ENCODE results near the gene C20orf204. TPM values are rescaled to one million over a fixed set of nuclear protein-coding genes. Genes with fewer than 3 reads are reported as not detected.

Gene C20orf204
- total RNA-seq, 1 donor from 2014 or later, result 3.0 TPM

DNA sequence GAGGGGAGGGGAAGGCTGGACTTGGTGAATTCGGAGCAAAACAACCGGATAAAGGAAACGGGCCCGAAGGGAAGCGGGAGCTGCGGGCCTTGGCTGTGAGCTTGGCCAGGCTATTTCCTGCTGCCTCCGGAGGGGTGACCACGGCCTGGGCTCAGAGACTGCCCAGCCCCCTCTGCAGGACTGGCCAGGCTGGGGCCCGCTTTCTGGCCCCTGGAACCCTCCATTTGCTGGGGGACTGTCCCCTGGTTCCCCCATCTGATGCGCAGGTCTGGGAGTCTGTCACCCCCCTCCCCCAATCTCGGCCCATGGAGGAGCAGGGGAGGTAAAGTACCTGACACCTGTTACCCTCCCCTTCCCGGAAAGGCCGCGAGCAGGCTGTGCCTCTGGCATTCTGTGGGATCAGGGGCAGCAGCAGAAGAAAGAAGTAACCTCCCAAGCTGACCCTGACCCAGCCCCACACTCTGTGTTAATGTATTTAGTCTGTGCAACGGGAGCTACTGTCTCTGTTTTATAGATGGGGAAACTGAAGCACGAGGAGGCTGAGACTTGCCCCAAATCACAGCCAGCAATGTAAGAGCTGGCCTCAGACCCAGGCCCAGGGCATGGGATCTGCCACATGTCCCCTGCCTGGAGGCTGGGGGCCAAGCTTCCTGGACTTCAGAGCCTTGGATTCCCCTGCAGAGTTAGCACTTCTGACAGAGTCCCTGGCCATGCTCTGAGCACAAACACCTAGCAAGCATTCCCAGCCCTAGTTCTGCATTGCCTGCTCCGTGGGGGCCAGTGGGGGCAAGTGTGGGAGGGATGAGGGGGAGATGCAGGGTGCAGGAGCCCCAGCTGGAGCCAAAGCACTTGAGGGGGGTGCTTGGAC is 3.5 kb downstream of the C20orf204 start:
- peak overlapping the region; percentile 79 for H3K4me3 Mint-ChIP-seq
- peak overlapping the region; percentile 89 for H3K27ac Mint-ChIP-seq
- H3K36me3 Mint-ChIP-seq, result no peaks in the 10 kb centered on the region
- DNase-seq (ENCODE audit: extremely low spot score, unreplicated experiment), result no peak
- TF ChIP-seq, protein P1, sequence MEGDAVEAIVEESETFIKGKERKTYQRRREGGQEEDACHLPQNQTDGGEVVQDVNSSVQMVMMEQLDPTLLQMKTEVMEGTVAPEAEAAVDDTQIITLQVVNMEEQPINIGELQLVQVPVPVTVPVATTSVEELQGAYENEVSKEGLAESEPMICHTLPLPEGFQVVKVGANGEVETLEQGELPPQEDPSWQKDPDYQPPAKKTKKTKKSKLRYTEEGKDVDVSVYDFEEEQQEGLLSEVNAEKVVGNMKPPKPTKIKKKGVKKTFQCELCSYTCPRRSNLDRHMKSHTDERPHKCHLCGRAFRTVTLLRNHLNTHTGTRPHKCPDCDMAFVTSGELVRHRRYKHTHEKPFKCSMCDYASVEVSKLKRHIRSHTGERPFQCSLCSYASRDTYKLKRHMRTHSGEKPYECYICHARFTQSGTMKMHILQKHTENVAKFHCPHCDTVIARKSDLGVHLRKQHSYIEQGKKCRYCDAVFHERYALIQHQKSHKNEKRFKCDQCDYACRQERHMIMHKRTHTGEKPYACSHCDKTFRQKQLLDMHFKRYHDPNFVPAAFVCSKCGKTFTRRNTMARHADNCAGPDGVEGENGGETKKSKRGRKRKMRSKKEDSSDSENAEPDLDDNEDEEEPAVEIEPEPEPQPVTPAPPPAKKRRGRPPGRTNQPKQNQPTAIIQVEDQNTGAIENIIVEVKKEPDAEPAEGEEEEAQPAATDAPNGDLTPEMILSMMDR (conservative IDR thresholded peaks at IDR 0.05), result no peak
- no peaks in the 10 kb centered on the region for H3K9me3 Mint-ChIP-seq
- peaks cover 2% of the 10 kb centered on the region for H3K4me1 Mint-ChIP-seq (ENCODE audit: unreplicated experiment)
- peaks cover 60% of the 10 kb centered on the region for H3K27me3 Mint-ChIP-seq

DNA sequence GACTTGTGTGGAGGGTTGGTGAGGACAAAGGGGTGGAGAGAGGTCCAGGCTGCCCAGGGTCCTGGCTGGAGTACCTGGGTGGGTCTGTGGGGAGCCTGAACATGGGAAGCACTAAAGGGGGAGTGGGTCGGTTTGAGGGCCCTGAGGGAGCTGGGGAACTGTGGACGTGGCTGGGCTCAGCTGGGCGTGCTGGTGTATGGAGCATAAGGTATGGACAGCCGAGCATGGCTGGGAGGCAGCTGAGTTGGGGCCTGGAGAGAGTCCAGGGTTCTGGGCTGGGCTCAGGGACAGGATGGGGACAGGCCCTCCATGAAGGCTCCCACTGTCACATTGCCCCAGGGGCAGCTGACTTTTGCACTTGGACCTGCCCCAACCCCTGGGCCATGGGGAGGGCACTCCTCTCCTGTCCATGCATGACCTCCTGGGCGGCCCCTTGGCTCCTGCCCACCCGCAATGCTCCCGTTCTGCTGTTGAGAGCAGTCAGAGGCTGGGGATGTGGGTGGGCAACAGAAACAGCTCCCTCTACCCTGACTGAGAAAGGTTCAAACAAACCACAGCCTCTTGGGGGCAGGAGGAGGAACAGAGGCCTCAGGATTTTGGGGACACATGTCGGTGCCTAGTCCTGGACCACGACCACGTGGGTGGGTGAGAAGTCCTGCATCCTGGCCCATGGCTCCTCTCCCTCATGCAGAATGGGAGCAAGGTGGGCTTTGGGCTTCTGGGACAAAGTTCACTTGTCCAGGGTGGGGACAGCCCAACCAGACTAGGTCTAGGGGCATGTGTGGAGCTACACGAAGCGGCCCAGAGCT is 4.5 kb downstream of the C20orf204 start:
- H3K36me3 Mint-ChIP-seq, result no peaks in the 10 kb centered on the region
- H3K27me3 Mint-ChIP-seq, result peaks cover 69% of the 10 kb centered on the region
- H3K27ac Mint-ChIP-seq, result peak overlapping the region; percentile 93
- H3K4me1 Mint-ChIP-seq (ENCODE audit: unreplicated experiment), result peaks cover 5% of the 10 kb centered on the region
- peak overlapping the region; percentile 79 for H3K4me3 Mint-ChIP-seq
- TF ChIP-seq, protein P1 (conservative IDR thresholded peaks at IDR 0.05), result no peak
- no peaks in the 10 kb centered on the region for H3K9me3 Mint-ChIP-seq
- no peak for DNase-seq (ENCODE audit: extremely low spot score, unreplicated experiment)

DNA sequence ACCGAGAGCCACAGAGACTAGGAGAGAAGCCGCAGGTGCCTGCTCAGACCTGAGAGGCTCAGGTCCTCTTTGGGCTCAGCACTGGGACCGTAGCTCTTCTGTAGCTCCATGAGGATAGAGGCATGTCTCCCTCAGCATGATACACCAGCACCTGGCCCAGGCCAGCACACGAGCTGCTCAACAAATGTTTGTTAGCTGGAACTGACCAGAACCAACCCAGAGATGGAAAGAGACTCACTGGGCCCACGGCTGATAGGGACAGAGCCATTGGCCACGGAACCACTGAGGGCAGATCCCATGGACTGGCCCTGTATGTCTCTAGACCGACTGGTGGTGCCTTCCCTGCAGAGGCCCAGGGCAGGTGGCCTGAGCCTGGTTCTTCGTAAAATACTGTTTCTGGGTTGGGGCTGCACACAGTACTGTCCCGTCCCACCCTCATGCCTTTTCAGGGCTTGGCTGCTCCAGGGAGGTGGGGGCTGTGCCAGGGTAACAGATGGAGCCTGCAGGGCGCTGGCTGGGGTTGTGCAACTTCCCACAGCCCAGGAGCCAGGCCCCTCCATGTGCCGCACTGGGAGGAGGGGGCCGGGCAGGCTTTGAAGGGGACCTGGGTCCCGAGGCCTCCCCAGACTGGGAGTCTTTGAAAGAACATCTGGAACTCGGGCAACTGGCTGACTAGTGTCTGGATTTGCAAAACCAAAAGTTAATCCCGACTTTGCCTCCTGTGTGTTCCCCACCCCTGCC is 5.2 kb downstream of the C20orf204 start:
- H3K27me3 Mint-ChIP-seq, result peaks cover 77% of the 10 kb centered on the region
- H3K4me3 Mint-ChIP-seq, result peak overlapping the region; percentile 77
- H3K36me3 Mint-ChIP-seq, result no peaks in the 10 kb centered on the region

DNA sequence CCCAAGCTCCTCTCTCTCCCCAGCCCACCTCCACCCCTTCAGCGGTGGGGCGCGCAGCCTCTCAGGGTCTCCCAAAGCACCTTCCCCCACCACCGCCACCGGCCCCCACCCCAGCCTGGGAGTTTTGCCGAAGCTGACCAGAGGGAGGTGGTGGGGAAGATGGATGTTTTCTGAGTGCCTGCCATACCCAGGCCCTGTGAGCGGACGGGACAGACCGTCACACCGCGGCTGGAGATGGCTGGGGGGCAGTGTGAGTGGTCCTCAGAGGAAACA is 5.7 kb downstream of the C20orf204 start:
- peaks cover 77% of the 10 kb centered on the region for H3K27me3 Mint-ChIP-seq
- H3K27ac Mint-ChIP-seq, result peak overlapping the region; percentile 93

More for the DNA sequence above, 5.2 kb downstream of the C20orf204 start:
- Mint-ChIP-seq H3K9me3 (no peaks in the 10 kb centered on the region), H3K27ac (peak overlapping the region; percentile 93), H3K4me1 (ENCODE audit: unreplicated experiment) (peaks cover 5% of the 10 kb centered on the region)
- TF ChIP-seq, protein P1 (conservative IDR thresholded peaks at IDR 0.05), result no peak
- DNase-seq (ENCODE audit: extremely low spot score, unreplicated experiment), result no peak

More for the DNA sequence above, 5.7 kb downstream of the C20orf204 start:
- no peaks in the 10 kb centered on the region for H3K36me3 Mint-ChIP-seq
- peaks cover 5% of the 10 kb centered on the region for H3K4me1 Mint-ChIP-seq (ENCODE audit: unreplicated experiment)
- no peaks in the 10 kb centered on the region for H3K9me3 Mint-ChIP-seq
- TF ChIP-seq, protein P1 (conservative IDR thresholded peaks at IDR 0.05), result no peak
- peak overlapping the region; percentile 77 for H3K4me3 Mint-ChIP-seq
- no peak for DNase-seq (ENCODE audit: extremely low spot score, unreplicated experiment)
